HepG2 (cell line): ENCODE data around the gene TECTB. TPM values are rescaled to one million over a fixed set of nuclear protein-coding genes. Genes with fewer than 3 reads are reported as not detected.
A peak's percentile ranks its signal among the peaks of the same experiment; 100 is the strongest.

Experiments used
- ATF1 ChIP-seq: IDR thresholded peaks from 2 replicates; pipeline ENCODE4 v1.6.1; 2016; ENCODE audit warnings: mild to moderate bottlenecking, control low read depth
- BCL6 ChIP-seq: IDR thresholded peaks from 2 replicates; pipeline ENCODE4 v1.6.1; 2016; ENCODE audit warnings: missing genetic modification reagents, missing compliant biosample characterization
- CENPBD1 ChIP-seq: sonication (generic); formaldehyde crosslinking; IDR thresholded peaks from 2 replicates; pipeline ENCODE4 v1.8.0; 2022; ENCODE audit warnings: missing genetic modification reagents, low read depth, mild to moderate bottlenecking, borderline replicate concordance
- GZF1 ChIP-seq: sonication (generic); formaldehyde crosslinking; IDR thresholded peaks from 2 replicates; pipeline ENCODE4 v1.5.1; 2020; ENCODE audit warnings: mild to moderate bottlenecking, missing genetic modification reagents
- HOXD1 ChIP-seq: sonication (generic); formaldehyde crosslinking; IDR thresholded peaks from 2 replicates; pipeline ENCODE4 v1.5.0; 2020; ENCODE audit warnings: missing genetic modification reagents
- IKZF4 ChIP-seq: sonication (generic); formaldehyde crosslinking; IDR thresholded peaks from 2 replicates; pipeline ENCODE4 v1.5.1; 2020; ENCODE audit warnings: borderline replicate concordance, mild to moderate bottlenecking, low read depth, missing genetic modification reagents; ENCODE audit errors: not compliant biosample characterization
- ISL2 ChIP-seq: sonication (generic); formaldehyde crosslinking; IDR thresholded peaks from 2 replicates; pipeline ENCODE4 v1.5.0; 2020; ENCODE audit warnings: missing genetic modification reagents
- MIXL1 ChIP-seq: IDR thresholded peaks from 2 replicates; pipeline ENCODE4 v1.6.1; 2016
- NKX3-1 ChIP-seq: sonication (generic); formaldehyde crosslinking; IDR thresholded peaks from 2 replicates; pipeline ENCODE4 v1.5.0; 2020; ENCODE audit warnings: missing genetic modification reagents
- PHF5A ChIP-seq: IDR thresholded peaks from one replicate; pipeline ENCODE4 v1.6.1; 2018; ENCODE audit warnings: low read depth, missing genetic modification reagents; ENCODE audit not compliant: unreplicated experiment
- PLRG1 ChIP-seq: fragments of 450-650 bp; conservative IDR thresholded peaks from 2 replicates; pipeline ENCODE4 v1.6.1; 2016
- POGZ ChIP-seq: sonication (generic); formaldehyde crosslinking; IDR thresholded peaks from 2 replicates; pipeline ENCODE4 v1.4.0; 2020; ENCODE audit warnings: mild to moderate bottlenecking, missing genetic modification reagents
- RAD51 ChIP-seq: fragments of 450-650 bp; IDR thresholded peaks from 2 replicates; pipeline ENCODE4 v1.6.1; 2016; ENCODE audit warnings: borderline replicate concordance
- RBAK ChIP-seq: sonication (generic); formaldehyde crosslinking; IDR thresholded peaks from 2 replicates; pipeline ENCODE4 v1.5.1; 2020; ENCODE audit warnings: mild to moderate bottlenecking, missing genetic modification reagents
- SOX13 ChIP-seq, 3 experiments: fragments of 450-650 bp in 1 of 3; sonication (generic) in 1 of 3; formaldehyde crosslinking in 1 of 3; IDR thresholded peaks in 2 of 3; conservative IDR thresholded peaks in 1 of 3; 2 replicates each; pipeline versions ENCODE4 v1.5.0 to v1.6.1; 2016 to 2020; ENCODE audit warnings: antibody characterized with exemption in 1 of 3, mild to moderate bottlenecking in 1 of 3, missing compliant biosample characterization in 1 of 3, missing genetic modification reagents in 1 of 3, moderate library complexity in 1 of 3
- SP140L ChIP-seq: sonication (generic); formaldehyde crosslinking; IDR thresholded peaks from 2 replicates; pipeline ENCODE4 v1.4.0; 2020; ENCODE audit warnings: missing genetic modification reagents, borderline replicate concordance
- STAT6 ChIP-seq: sonication (generic); formaldehyde crosslinking; IDR thresholded peaks from 2 replicates; pipeline ENCODE4 v1.4.0; 2020; ENCODE audit warnings: missing genetic modification reagents, mild to moderate bottlenecking, borderline replicate concordance
- SYNCRIP ChIP-seq: fragments of 200-400 bp; formaldehyde crosslinking; IDR thresholded peaks from 2 replicates; pipeline ENCODE4 v1.6.1; 2018; ENCODE audit warnings: mild to moderate bottlenecking, low read depth, low read length; ENCODE audit not compliant: insufficient read depth
- ZHX1 ChIP-seq: sonication (generic); formaldehyde crosslinking; IDR thresholded peaks from 2 replicates; pipeline ENCODE4 v1.8.1; 2022; ENCODE audit warnings: low read depth, mild to moderate bottlenecking, missing genetic modification reagents
- ZNF20 ChIP-seq: sonication (generic); formaldehyde crosslinking; IDR thresholded peaks from 2 replicates; pipeline ENCODE4 v1.4.0; 2020; ENCODE audit warnings: mild to moderate bottlenecking, moderate library complexity, missing genetic modification reagents
- ZNF234 ChIP-seq: sonication (generic); formaldehyde crosslinking; conservative IDR thresholded peaks from 2 replicates; pipeline ENCODE4 v1.5.1; 2020; ENCODE audit warnings: mild to moderate bottlenecking, missing genetic modification reagents
- ZNF24 ChIP-seq: fragments of 450-650 bp; IDR thresholded peaks from 2 replicates; pipeline ENCODE4 v1.6.1; 2017; ENCODE audit warnings: antibody characterized with exemption, mild to moderate bottlenecking
- ZNF274 ChIP-seq: sonication (generic); formaldehyde crosslinking; IDR thresholded peaks from 2 replicates; pipeline ENCODE4 v1.5.1; 2020; ENCODE audit warnings: mild to moderate bottlenecking, missing genetic modification reagents
- ZNF441 ChIP-seq: sonication (generic); formaldehyde crosslinking; IDR thresholded peaks from 2 replicates; pipeline ENCODE4 v1.7.0; 2021; ENCODE audit warnings: missing genetic modification reagents, borderline replicate concordance
- ZNF501 ChIP-seq: sonication (generic); formaldehyde crosslinking; IDR thresholded peaks from 2 replicates; pipeline ENCODE4 v1.5.1; 2020; ENCODE audit warnings: mild to moderate bottlenecking, moderate library complexity, missing genetic modification reagents
- ZNF629 ChIP-seq: sonication (generic); formaldehyde crosslinking; conservative IDR thresholded peaks from 2 replicates; pipeline ENCODE4 v1.5.0; 2020; ENCODE audit warnings: missing genetic modification reagents
- ZNF850 ChIP-seq: sonication (generic); formaldehyde crosslinking; conservative IDR thresholded peaks from 2 replicates; pipeline ENCODE4 v1.9.0; 2021; ENCODE audit warnings: mild to moderate bottlenecking, missing genetic modification reagents
- polyA plus RNA-seq, 8 experiments: library from polyadenylated mRNA; depleted of rRNA in 3 of 8; stranded (reverse) in 7 of 8; unstranded in 1 of 8; fragments of >200 nt; fragmentation: Illumina TruSeq in 4 of 8; extraction: Trizol in 4 of 8; gene quantifications; 2 replicates each; pipeline versions ENCODE4 v1.2.1 to v1.2.3, GENCODE V29; 2011 to 2016; ENCODE audit warnings: low read depth in 4 of 8, missing spikeins in 1 of 8, mixed read lengths in 1 of 8; ENCODE audit not compliant: insufficient read depth in 1 of 8
- total RNA-seq, 5 experiments: library from RNA; depleted of rRNA; stranded (reverse); fragments of >200 nt; fragmentation: Illumina TruSeq; extraction: Trizol; gene quantifications; 2 replicates each; pipeline ENCODE4 v1.2.3, GENCODE V29; 2016; ENCODE audit warnings: low read depth in 1 of 5

TECTB gene
- total and polyA plus RNA-seq, 2 of the 13 experiments (the other 11 are each of a cell fraction or from before 2014, with no cell fraction given) = 0.78 to 1.8 TPM

- TF ChIP-seq NKX3-1 (CRISPR knock-in tag) (peak; percentile 64; the same call in 1 of the 2 replicates), SYNCRIP (no peak), ISL2 (peak; percentile 93), ZHX1 (no peak), ZNF234 (CRISPR knock-in tag) (no peak), ATF1 (CRISPR knock-in tag) (0 out of 2 replicates have a peak, but pooled peaks have one; percentile 47), ZNF274 (CRISPR knock-in tag) (no peak), PLRG1 (no peak), BCL6 (CRISPR knock-in tag) (peak; percentile 75), HOXD1 (CRISPR knock-in tag) (peak; percentile 43; the same call in 1 of the 2 replicates), SP140L (no peak), ZNF20 (no peak), PHF5A (CRISPR knock-in tag) (no peak), ZNF850 (no peak), ZNF629 (CRISPR knock-in tag) (0 out of 2 replicates have a peak, but pooled peaks have one; percentile 26), STAT6 (CRISPR knock-in tag) (no peak), POGZ (no peak), ZNF501 (no peak), MIXL1 (CRISPR knock-in tag) (peak; percentile 87), RAD51 (no peak), ZNF441 (CRISPR knock-in tag) (no peak), IKZF4 (CRISPR knock-in tag) (no peak), SOX13 (IDR thresholded peaks at IDR 0.05) (no peak), SOX13 (CRISPR knock-in tag; conservative IDR thresholded peaks at IDR 0.05 in 1 of 2, IDR thresholded peaks at IDR 0.05 in 1 of 2) (peak in 1 of 2 experiments; percentile 82; a peak in 2 of 4 replicates), ZNF24 (no peak), RBAK (CRISPR knock-in tag) (no peak), GZF1 (CRISPR knock-in tag) (no peak), CENPBD1 (CRISPR knock-in tag) (no peak)
These were observed 21.2 kb downstream of the TECTB start (continued) for GRCh38 chr10:112304267-112304859.
